Stimulated activated CD8-positive, alpha-beta memory T cell treated with anti-CD3 and anti-CD28 coated beads, Interleukin-15, amount 100 ng/mL, for 1 hour (primary cell): ENCODE data around the gene APPL2.

Source experiments
- DNase-seq: peaks from one replicate; pipeline ENCODE4 v3.0.0-alpha.2; 2020; ENCODE audit warnings: low read depth

APPL2 gene

DNA sequence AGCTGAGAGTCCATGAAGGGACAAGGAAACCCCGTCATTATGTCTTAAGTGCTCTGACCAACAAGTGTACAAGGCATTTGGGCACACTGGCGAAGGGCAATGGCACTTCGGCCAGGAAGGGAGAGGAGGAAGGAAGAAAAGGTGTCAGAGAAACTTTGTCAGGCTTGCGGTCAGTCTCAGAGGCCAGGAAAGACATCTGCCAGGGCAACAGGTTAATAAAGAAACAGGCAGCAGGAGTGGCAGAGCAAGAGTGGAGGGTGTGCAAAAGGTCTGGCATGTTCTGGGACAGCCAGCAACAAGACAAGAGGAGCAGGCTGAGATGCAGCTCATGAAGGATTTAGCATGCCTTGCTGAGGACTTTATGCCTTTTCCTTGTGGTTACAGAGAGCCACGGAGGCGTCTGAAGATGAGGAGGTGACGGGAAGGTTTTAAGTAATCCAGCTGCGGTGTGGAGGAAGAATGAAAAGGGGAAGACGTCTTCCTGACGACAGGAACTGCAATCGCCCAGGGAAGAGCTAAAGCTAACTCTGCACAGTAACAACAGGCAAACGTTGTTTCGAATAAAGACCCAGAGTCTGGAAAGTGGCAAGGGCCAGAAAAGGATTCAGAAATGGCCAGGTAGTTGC is 13.1 kb downstream of the APPL2 start:
- DNase-seq = no peak

DNA sequence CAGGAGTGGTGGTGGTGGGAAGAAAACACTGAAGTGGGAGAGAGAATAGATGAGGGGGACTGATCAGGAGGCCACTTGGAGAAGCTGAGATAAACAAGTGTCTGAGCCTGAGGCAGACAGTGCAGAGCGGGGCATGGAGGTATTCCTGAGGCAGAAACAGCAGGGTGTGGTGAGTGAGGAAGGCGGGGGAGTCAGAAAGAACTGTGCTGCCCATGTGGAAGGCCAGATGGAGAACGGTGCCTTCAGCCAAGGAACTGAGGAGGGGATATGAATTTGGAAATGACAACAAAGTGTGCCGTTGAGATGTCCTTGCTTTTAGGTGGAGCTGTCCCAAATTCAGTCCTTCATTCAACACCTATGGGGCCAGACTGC is 13.7 kb downstream of the APPL2 start:
- DNase-seq = no peak

DNA sequence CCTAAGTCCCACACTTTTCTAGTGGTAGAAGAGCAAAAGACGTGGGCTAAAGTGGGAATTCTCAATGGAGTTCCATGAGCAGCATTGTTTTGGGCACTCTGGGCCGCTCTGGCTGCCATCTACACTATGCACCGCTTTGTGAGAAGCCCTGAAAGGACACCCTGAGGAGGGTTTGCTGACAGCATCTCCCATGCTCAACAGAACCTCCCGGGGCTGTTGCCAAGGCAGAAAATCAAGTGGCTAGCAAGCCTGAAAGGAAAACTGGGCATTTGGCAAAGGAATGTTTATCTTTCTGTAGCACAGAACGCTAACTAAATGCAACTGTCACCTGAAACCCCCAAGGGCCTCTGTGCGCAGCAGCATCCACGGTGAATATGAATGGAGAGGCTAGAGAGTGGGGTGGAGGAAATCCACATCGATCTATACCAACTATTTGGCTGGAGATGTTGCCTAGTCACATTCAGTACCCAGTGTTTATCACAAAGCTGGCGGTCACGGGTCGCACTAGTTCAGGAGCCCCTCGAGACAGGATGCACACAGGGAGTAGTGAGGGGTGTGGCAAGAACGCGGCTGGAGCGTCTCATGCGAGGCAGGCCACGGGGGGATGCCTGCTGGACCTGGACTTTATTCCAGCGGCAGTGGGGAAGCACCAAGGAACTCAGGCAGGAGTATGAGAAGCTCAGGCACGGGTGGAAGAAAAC is 14.2 kb downstream of the APPL2 start:
- DNase-seq = no peak

DNA sequence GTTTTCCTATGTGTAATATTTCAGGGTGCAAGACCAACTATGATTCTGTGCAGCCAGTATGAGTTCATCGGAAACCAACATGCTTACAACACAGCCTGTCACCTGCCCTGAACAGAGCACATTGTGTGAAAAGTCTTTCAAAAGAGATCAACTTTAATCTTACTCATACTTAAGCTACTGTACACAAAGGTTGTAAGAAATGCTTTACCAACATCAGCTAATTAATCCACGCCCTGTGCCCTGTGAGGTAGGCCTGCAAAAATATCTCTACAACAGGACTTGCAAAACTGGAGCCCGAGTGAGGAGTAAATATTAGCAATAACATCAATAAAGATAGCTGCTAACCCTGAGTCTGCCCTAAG is 15.1 kb downstream of the APPL2 start:
- DNase-seq = no peak

DNA sequence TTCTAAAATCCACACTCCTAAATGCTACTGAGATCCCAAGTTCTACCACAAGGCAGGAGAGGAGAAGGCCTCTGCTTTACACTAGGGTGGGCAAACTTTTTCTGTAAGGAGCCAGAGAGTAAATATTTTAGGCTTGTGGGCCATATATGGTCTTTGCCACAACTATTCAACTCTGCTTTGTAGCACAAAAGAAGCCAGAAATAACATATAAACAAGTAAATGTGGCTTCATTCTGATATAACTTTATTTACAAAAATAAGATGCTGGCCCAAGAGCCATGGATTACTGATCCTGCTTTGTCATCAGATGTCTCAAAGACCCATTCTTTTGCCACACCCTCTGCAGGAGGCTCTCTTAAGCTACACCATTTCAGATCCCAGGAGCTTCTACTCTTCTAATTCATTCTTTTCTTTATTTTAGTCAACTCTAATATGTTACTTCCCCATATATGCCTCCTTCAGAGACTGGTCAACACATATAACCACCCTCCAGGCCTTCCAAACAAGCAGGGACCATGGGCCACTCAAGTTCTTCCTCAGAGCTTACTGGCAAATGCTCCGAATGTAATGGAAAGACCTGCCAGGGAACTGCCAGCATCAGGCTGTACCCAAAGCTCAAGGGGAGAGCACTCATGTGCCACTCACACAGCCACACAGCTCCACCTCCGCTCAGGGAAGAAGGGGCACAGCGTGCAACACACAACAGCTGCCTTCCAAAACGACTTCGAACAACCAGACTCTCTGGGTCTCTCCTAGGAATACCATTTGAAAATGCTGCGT is 15.6 kb downstream of the APPL2 start:
- no peak for DNase-seq

DNA sequence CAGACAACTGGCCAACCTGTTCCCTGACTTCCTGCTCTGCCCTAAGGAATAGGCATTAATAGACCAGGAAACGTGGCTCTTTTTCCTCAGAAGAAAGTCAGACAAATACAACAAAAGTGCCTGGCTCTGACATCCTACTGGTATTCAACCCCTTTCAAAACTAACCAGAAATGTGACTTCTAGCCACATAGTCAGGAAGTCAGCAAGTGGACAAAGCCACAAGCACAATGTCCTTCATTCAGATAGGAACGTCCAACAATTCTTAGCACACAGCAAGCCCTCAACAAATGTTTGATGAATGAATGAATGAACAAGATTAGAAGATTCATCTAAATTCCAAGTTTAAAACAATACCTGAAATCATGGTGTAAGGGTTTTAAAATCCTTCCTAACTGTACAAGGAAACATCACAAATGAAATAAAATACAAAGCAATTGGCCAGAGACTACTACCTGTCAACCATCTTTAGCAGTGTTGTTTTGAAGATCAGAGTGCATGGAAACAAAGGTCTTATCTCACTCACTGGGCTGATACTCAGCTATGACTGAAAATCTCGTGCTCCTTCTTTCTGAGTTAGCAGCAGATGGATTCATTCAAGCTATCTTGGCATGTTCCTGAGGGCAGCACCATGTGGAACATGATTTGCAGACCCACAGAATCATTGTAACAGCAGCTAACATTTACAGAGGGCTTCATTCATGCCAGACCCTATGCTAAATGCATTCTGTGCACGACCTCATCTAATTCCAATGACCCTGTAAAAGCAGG is 16.5 kb downstream of the APPL2 start:
- DNase-seq = no peak

DNA sequence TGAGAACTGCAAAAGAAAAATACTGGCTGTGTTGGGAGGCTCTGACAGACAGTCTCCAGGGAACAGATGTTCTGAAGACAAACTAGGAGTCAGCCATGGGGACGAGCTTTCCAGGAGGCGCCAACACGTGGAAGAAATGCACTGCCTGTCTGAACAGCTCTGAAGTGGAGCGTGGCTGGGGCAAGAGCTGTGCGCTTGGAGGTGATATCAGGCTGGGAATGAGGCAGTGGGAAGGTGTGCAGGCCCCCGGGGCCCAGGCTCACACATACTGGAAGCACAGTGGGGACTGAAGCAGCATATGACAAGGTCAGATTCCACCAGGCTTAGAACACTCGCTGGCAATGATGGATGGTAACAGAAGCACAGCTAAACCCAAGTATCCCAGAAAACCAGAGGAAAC is 17.5 kb downstream of the APPL2 start:
- DNase-seq = no peak

DNA sequence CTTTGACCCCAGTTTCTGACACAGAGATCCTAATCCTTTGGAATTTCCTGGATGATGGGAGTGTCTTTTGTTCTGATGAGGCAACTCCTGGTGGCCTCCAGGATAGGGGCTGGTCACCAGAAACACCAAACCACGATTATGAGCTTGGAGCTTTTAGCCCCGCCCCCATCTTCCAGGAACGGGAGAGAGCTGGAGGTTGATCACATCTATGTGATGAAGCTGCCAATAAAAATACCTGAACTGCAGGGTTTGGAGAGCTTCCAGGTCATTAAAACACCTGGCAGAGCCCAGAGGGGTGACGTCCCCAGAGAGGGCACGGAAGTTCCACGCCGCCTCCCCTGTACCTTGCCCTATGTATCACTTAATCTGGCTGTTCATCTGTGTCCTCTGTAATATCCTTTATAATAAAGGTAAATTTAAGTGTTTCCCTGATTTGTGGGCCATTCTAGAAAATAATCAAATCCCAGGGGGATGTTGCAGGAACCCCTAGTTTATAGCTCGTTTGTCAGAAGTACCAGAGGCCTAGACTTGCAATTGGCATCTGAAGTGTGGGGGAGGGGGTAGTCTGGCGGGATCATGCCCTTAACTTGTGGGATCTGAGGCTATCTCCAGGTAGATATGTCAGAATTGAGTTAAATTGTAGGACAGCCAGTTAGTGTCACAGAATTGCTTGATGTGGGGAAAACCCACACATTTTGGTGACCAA is 21.2 kb downstream of the APPL2 start:
- DNase-seq = no peak

DNA sequence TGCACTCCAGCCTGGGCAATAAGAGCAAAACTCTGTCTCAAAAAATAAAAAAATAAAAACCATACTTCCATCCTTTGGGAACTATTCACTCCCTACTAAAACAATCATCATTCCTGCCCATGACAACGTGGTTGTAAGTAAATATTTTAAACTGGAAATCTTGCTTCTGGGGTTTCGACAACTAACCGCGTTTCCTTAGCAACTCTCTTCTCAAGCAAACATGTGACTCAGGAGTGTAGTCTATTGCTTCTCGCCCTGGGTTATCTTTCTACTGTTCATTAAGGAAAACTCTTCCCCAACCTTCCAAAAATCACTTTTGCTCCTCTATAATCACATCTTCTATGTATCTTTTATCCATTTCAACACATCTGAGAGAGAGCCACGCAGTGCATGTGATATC is 21.8 kb downstream of the APPL2 start:
- no peak for DNase-seq

DNA sequence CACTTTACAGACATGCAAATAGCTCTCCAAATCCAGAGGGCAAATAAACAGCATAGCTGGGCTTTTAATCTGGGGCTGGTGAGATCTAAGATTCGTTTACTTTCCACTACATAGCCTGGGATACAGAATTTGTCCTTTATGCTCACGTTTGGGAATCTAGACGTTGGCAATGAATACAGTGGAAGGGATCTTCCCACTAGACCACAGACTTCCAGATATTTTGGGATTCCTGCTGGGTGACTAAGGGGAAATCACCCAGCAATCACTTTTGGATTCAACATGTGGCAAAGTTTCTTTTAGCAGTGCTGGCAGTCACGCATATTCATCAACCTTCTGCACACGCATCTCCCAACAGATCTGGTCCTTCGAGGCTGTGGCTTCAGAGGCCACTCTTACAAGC is 23.5 kb downstream of the APPL2 start:
- DNase-seq = no peak

DNA sequence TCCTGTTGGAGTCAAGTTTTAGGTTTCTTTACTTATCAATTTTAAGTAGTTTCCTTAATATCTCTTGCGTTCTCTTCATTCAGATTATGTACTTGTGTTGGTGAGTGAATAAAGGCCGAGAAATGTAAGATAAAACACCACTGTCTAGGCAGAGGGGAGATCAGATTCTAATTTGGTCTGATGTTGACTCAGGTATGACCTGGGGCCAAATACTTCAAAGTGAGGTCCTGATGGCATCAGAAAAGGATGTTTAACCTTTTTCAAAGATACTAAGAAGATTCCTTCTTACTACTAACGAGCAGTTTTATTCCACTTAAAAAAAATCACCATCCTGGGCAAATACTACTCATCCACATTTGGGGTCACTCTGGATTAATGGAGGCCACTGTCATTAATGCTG is 26.9 kb downstream of the APPL2 start:
- DNase-seq = no peak

DNA sequence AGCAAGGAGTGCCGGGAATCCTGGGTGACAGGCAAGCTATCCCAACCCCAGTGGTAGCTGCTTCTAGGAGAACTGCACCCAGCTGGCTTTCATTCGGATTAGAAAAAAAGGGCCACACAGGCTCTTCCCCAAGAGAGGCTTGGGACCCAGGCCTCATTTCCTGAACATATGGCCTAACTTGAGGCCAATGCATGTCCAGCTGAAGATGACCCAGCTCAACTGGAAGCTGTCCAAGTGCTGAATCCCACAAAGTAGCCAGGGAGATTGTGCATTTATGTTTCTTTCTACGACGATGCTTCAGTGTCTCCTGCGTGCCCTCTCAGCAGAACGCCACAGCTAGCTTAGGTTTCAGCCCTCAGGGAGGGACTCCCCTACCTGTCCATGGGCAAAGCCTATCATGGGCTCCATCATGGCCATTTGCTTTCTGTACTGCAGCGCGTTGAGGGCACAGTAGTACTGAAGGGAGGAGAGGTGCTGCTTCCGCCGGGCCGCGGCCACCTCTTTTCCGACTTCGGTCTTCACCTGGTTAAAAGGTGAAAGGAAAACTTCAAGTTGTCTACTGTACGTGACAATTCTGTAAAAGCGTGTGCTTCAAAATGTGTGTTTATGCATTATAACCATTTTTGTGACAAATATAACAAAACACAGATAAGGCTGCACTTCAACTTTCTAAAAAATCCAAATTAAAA is 29.1 kb downstream of the APPL2 start:
- DNase-seq = no peak

DNA sequence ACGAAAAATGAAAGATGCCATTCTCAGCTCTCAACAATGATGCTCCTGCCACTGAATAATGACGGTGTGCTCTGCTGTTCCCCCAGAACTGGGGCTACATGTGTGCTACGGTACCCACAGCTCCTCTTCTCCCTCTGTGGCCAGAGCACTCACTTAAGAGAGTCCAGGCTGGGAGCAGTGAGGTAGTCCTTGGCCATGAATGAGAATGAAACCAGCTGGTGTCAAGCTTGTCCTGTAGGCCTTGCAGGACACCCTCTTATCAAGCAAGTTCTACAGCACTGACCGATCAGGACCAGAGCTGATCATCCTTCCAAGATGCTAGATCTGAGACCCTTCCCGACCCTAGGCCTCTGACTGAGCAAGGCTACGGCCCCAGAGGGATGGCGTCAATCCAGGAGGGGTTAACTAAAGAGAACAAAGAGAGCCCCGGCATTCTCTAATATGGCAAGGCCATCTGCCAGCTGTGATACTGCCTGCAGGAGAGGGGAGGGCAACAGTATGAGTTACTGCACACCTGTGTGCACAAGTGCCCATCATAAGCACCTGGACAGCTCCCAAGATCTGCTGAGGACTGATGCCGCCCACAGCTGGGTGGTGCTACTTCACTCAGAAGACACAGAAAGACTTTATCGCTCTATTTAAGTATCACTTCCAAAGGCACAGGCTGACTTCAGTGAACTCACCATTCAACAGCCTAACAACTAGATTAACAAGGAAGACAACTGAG is 30.5 kb downstream of the APPL2 start:
- DNase-seq = no peak

DNA sequence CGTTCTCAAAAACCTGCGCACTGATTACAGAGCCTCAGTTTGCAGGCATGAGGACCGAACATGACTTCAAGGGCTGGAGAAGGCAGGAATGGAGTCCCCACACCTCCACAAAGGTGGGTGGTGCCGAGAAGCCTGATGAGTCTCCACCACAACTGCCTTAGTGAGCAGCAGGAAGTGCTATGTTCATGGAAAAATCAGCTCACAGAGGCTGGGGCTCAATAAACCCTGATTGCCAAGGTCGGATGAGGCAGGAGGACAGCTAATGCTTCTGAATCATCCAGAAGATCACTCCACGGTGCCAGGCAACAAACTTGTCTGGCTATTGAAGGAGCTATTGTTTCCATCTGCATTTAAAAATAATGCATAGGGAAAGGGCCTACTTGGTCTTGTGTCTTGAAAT is 31.1 kb downstream of the APPL2 start:
- no peak for DNase-seq

DNA sequence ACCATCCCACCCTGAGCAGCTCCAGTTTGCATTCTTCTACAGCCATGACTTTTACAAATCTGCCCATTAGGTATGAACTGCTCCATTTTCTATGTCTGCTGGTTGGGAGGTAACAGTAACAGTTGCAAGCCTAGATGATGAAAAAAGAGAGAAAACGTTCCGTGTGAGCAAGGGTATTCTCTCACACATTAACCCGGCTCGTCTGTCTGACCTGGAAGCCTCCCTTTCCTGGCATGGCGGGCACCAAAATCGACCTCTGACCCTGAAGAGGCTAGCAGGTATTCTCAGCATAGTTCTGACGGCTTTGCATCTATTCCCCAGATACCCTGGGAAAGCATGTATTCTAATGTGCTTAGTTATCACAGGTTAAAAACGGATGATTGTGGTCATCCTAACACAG is 31.8 kb downstream of the APPL2 start:
- DNase-seq = no peak

DNA sequence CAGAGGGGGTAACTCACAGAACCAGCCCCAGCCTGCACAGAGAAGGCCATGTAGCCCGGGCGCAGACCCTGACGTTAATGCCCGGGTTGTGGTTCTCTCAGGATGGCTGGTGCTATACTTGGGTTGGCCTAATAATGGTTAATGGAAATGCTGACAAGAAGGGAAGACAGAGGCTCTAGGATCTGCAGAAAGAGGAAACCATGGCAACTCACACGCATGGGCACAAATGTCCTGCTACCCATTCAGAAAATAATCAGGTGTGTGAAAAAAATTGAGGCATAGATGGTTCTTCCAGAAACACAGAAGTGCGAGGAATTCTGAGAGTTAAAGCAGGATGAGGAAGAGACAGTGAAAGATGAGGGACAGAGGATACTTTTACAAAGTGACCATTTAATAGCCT is 33.8 kb downstream of the APPL2 start:
- no peak for DNase-seq

DNA sequence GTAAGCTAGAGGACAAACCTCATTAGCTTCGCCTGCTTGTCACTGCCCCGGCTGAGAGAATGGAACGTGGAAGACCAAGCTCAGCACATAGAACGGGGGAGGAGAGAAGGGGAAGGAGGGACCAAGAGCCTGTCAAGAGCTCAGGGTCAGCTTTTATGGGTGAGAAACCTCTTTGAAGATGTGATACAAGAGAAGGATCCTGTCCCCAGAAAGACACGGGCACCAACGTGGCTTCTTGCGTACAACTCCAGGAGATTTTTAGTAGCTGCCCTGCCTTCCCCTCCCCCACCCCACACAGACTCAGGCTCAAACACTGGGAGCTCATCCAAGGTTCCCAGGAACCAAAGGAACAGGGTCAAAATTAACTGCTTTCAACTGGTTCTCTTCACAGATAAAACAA is 34.7 kb downstream of the APPL2 start:
- no peak for DNase-seq

DNA sequence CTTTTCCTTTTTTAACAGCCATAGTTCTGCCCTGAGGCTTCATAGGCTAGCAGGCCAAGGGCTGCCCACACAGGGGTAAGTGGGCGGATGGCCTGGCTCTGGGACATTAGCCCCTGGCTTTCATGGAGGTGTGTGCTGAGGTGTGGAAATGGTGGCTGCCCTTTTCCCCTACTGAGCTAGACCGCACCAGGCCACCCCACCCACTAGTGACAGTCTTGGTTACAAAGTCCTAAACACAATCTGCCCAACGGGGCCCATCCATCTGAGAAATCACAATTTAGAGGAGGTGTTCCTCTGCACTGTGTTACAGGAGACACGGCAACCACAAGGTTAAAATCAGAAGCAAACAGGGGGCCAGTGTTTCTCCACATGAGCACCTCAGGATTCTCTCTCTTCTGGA is 35.6 kb downstream of the APPL2 start:
- no peak for DNase-seq

DNA sequence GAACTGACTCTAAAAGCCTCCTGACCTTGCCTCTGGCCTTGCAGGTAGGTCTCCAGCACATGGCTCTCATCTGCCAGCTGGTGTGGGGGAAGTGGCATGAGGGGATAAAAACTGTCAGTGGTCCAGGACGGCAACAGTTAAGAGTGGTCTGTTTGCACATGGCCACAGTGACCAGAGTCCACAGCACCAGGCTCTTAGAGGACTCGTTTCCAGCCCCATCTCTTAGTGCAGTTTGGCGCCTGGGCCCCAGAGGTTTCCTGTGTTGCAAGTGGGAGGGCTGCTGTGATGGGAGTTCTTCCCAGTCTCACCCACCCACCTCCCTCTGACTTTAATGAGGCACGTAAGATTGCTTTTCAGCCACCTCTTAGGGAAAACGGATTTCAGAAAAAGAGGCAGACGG is 37.0 kb downstream of the APPL2 start:
- DNase-seq = no peak

DNA sequence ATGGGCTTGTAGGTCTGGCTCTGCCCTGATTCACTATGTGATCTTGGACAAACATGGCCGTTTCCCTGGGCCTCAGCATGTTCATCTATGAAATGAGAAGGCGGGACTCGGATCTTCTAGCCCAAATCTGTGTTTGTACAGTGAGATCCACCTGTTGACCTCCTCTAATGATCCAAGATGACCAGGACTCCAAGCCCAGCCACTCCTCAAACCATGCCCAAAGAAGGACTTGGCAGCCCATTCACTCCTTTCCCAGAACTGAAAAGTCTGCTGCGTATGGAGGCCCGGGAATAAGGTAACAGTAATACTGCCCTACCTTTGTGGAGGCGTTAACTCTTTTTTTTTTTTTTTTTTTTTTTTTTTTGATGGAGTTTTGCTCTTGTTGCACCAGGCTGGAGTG is 39.9 kb downstream of the APPL2 start:
- no peak for DNase-seq

DNA sequence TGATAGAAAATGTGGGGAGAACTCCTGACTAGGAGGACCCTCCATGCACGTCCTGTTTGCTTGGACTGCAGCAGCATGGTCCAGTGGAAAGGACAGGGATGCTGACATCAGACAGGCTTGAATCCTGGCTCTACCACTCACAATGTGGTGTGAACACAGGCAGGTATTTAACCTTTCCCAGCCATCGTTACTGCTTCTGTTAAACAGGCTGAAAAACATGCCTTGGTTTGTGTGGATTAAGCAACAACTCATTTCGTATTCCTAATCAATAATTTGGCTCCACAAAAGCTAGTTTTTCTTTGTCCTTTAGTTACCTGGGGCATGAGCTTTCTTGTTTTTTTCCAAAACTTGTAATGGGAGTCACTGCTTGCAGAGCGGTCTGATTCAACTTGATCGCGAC is 41.0 kb downstream of the APPL2 start:
- no peak for DNase-seq
